HEK293T (cell line): ENCODE data around the gene B4GALNT1.

ENCODE experiments used
- ARNT ChIP-seq: fragments of 450-650 bp; IDR thresholded peaks from 2 replicates; pipeline ENCODE4 v1.6.1; 2017; ENCODE audit warnings: mild to moderate bottlenecking
- BHLHE40 ChIP-seq: fragments of 450-650 bp; IDR thresholded peaks from 2 replicates; pipeline ENCODE4 v1.6.1; 2016; ENCODE audit warnings: mild to moderate bottlenecking, moderate library complexity, borderline replicate concordance
- ELF4 ChIP-seq: fragments of 450-650 bp; IDR thresholded peaks from 2 replicates; pipeline ENCODE4 v1.6.1; 2017; ENCODE audit warnings: antibody characterized with exemption
- FOXA1 ChIP-seq: fragments of 450-650 bp; IDR thresholded peaks from 2 replicates; pipeline ENCODE4 v1.6.1; 2016; ENCODE audit warnings: mild to moderate bottlenecking
- FOXM1 ChIP-seq: fragments of 450-650 bp; IDR thresholded peaks from 2 replicates; pipeline ENCODE4 v1.6.1; 2017; ENCODE audit warnings: mild to moderate bottlenecking, borderline replicate concordance
- L3MBTL2 ChIP-seq: fragments of 450-650 bp; conservative IDR thresholded peaks from 2 replicates; pipeline ENCODE4 v1.6.1; 2016; ENCODE audit warnings: mild to moderate bottlenecking
- NFRKB ChIP-seq: fragments of 450-650 bp; IDR thresholded peaks from 2 replicates; pipeline ENCODE4 v1.6.1; 2016; ENCODE audit warnings: mild to moderate bottlenecking, moderate library complexity
- PKNOX1 ChIP-seq: fragments of 450-650 bp; IDR thresholded peaks from 2 replicates; pipeline ENCODE4 v1.6.1; 2016
- SP1 ChIP-seq: fragments of 450-650 bp; IDR thresholded peaks from 2 replicates; pipeline ENCODE4 v1.6.1; 2017
- SUZ12 ChIP-seq: fragments of 450-650 bp; IDR thresholded peaks from 2 replicates; pipeline ENCODE4 v1.6.1; 2016; ENCODE audit warnings: mild to moderate bottlenecking

GRCh38 chr12:57590479-57590863, 42.5 kb downstream of the B4GALNT1 start:
- TF ChIP-seq L3MBTL2: no peak
- TF ChIP-seq BHLHE40: no peak
- no peak for TF ChIP-seq ARNT
- no peak for TF ChIP-seq SP1
- no peak for TF ChIP-seq PKNOX1
- no peak for TF ChIP-seq FOXA1
- no peak for TF ChIP-seq FOXM1
- no peak for TF ChIP-seq ELF4
- no peak for TF ChIP-seq SUZ12
- no peak for TF ChIP-seq NFRKB
